HCT116 (cell line): ENCODE results near the gene OCA2. TPM values are rescaled to one million over a fixed set of nuclear protein-coding genes. Genes with fewer than 3 reads are reported as not detected.

ENCODE experiments used
- ATAC-seq: fragments of 200-7000 bp; cut with Tn5 transposase; 2 replicates; pipeline ENCODE4 v1.9.1; 2020; ENCODE audit warnings: mild to moderate bottlenecking, moderate library complexity
- BruUV-seq: library from RNA; stranded (reverse); fragments of 400-500 nt; replicated peaks from 2 replicates; lab custom pipeline; 2021; lab: Mats Ljungman, UMichigan
- CTCF ChIA-PET: fragments of 300-600 bp; sonication (Branson Sonifier 250); formaldehyde crosslinking; loops from one replicate; lab custom pipeline; 2021; ENCODE audit warnings: antibody characterized with exemption; lab: Charles Lee
- POLR2A ChIA-PET: fragments of 300-600, 350-600 bp; sonication (Branson Sonifier 250); formaldehyde crosslinking; loops from one replicate; lab custom pipeline; 2021; ENCODE audit warnings: antibody characterized with exemption; lab: Charles Lee
- RAD21 ChIA-PET, 2 experiments: fragments of 300-600 bp; sonication (Branson Sonifier 250); formaldehyde crosslinking; loops; one replicate each; lab custom pipeline; 2023; ENCODE audit warnings: low total read pairs in 2 of 2; ENCODE audit not compliant: uncharacterized antibody in 2 of 2, unreplicated experiment in 2 of 2, low non-redundant PET in 1 of 2; lab: Charles Lee
- DNase-seq: peaks from one replicate; pipeline ENCODE4 v3.0.0-alpha.2; 2010; ENCODE audit warnings: low read depth, low spot score
- H2AFZ ChIP-seq: fragments of 200-600 bp; shearing (Covaris generic), sonication (generic); 2 replicates; pipeline ENCODE4 v1.6.1; 2017; ENCODE audit warnings: low read depth, mixed run types, mixed read lengths, antibody characterized with exemption, low read length; ENCODE audit not compliant: poor library complexity, severe bottlenecking
- H3K27ac ChIP-seq: 2 replicates; pipeline ENCODE4 v1.5.1; 2012; ENCODE audit warnings: low read depth, low read length
- H3K27me3 ChIP-seq: fragments of 200-600 bp; sonication (generic); 2 replicates; pipeline ENCODE4 v1.6.1; 2016; ENCODE audit warnings: mixed run types, low read length, mixed read lengths; ENCODE audit not compliant: insufficient read depth
- H3K36me3 ChIP-seq, 2 experiments: fragments of 200-500 bp in 1 of 2; fragments of 200-600 bp in 1 of 2; sonication (Bioruptor generic) in 1 of 2; sonication (generic) in 1 of 2; 2 replicates each; pipeline versions ENCODE4 v1.5.1 to v1.6.1; 2014 to 2016; ENCODE audit warnings: low read length in 2 of 2, inconsistent platforms in 1 of 2, mixed read lengths in 1 of 2, mixed run types in 1 of 2; ENCODE audit not compliant: insufficient read depth in 2 of 2, control insufficient read depth in 1 of 2
- H3K4me1 ChIP-seq, 2 experiments: fragments of 200-600 bp in 1 of 2; sonication (generic) in 1 of 2; 2 replicates each; pipeline versions ENCODE4 v1.5.1 to v1.6.1; 2012 to 2017; ENCODE audit warnings: low read length in 2 of 2, inconsistent platforms in 1 of 2, mild to moderate bottlenecking in 1 of 2, mixed read lengths in 1 of 2, mixed run types in 1 of 2, moderate library complexity in 1 of 2; ENCODE audit not compliant: insufficient read depth in 2 of 2, control insufficient read depth in 1 of 2
- H3K4me2 ChIP-seq: fragments of 200-600 bp; sonication (generic); 2 replicates; pipeline ENCODE4 v1.6.1; 2017; ENCODE audit warnings: mixed run types, low read length, mixed read lengths
- H3K4me3 ChIP-seq, 2 experiments: fragments of 200-600 bp in 1 of 2; sonication (generic) in 1 of 2; replicated peaks in 1 of 2; 2 replicates each; pipeline ENCODE4 v1.5.1; 2011 to 2016; ENCODE audit warnings: low read length in 2 of 2, control low read depth in 1 of 2, low read depth in 1 of 2, mild to moderate bottlenecking in 1 of 2, mixed read lengths in 1 of 2, mixed run types in 1 of 2
- H3K79me2 ChIP-seq: fragments of 200-600 bp; sonication (generic); 2 replicates; pipeline ENCODE4 v1.6.1; 2017; ENCODE audit warnings: mild to moderate bottlenecking, mixed run types, low read length, moderate library complexity, mixed read lengths; ENCODE audit not compliant: insufficient read depth
- H3K9ac ChIP-seq: fragments of 200-600 bp; sonication (generic); 2 replicates; pipeline ENCODE4 v1.6.1; 2016; ENCODE audit warnings: low read length, mixed read lengths
- H3K9me2 ChIP-seq: fragments of 200-600 bp; sonication (generic), shearing (Covaris generic); 2 replicates; pipeline ENCODE4 v1.6.1; 2017; ENCODE audit warnings: mixed run types, mild to moderate bottlenecking, moderate library complexity; ENCODE audit not compliant: insufficient read depth
- H3K9me3 ChIP-seq, 2 experiments: fragments of 200-500 bp in 1 of 2; fragments of 200-600 bp in 1 of 2; sonication (Bioruptor generic) in 1 of 2; sonication (generic) in 1 of 2; 2 replicates each; pipeline ENCODE4 v1.6.1; 2014 to 2017; ENCODE audit warnings: low read length in 2 of 2, mixed read lengths in 2 of 2, inconsistent platforms in 1 of 2, low read depth in 1 of 2, mild to moderate bottlenecking in 1 of 2, mixed run types in 1 of 2, moderate library complexity in 1 of 2; ENCODE audit not compliant: control insufficient read depth in 1 of 2, insufficient read depth in 1 of 2
- H4K20me1 ChIP-seq: fragments of 200-600 bp; sonication (generic), shearing (Covaris generic); 2 replicates; pipeline ENCODE4 v1.6.1; 2017; ENCODE audit warnings: mixed run types, mild to moderate bottlenecking, moderate library complexity; ENCODE audit not compliant: insufficient read depth
- CBX3 ChIP-seq: IDR thresholded peaks from 2 replicates; pipeline ENCODE4 v1.6.1; 2012; ENCODE audit warnings: low read depth
- CEBPB ChIP-seq: IDR thresholded peaks from 2 replicates; pipeline ENCODE4 v1.6.1; 2012; ENCODE audit warnings: low read depth
- EZH2 ChIP-seq: fragments of 200-600 bp; sonication (generic); IDR thresholded peaks from 2 replicates; pipeline ENCODE4 v1.6.1; 2017; ENCODE audit warnings: antibody characterized with exemption, mixed run types
- FOSL1 ChIP-seq: IDR thresholded peaks from 2 replicates; pipeline ENCODE4 v1.6.1; 2012; ENCODE audit warnings: low read depth
- JUND ChIP-seq: IDR thresholded peaks from 2 replicates; pipeline ENCODE4 v1.6.1; 2012
- POLR2A ChIP-seq: IDR thresholded peaks from 2 replicates; pipeline ENCODE4 v1.7.0; 2011; ENCODE audit warnings: borderline replicate concordance; ENCODE audit not compliant: insufficient read depth, insufficient read length; ENCODE audit errors: extremely low read depth
- RAD21 ChIP-seq: IDR thresholded peaks from 2 replicates; pipeline ENCODE4 v1.6.1; 2012; ENCODE audit warnings: low read depth, mild to moderate bottlenecking
- SIN3A ChIP-seq: IDR thresholded peaks from 2 replicates; pipeline ENCODE4 v1.6.1; 2012; ENCODE audit warnings: low read depth
- SP1 ChIP-seq: IDR thresholded peaks from 2 replicates; pipeline ENCODE4 v1.6.1; 2012; ENCODE audit warnings: low read depth
- YY1 ChIP-seq: IDR thresholded peaks from 2 replicates; pipeline ENCODE4 v1.6.1; 2011; ENCODE audit warnings: low read length, low read depth, moderate library complexity, mild to moderate bottlenecking; ENCODE audit not compliant: insufficient replicate concordance; ENCODE audit errors: extremely low read depth
- ZFX ChIP-seq: fragments of 450-650 bp; IDR thresholded peaks from 2 replicates; pipeline ENCODE4 v1.6.1; 2017
- ZNF274 ChIP-seq: fragments of 200-500 bp; sonication (Bioruptor generic); IDR thresholded peaks from 2 replicates; pipeline ENCODE4 v1.6.1; 2014; ENCODE audit warnings: mild to moderate bottlenecking, low read depth, low read length, inconsistent platforms
- intact Hi-C: fragments of 100-400 bp; cut with micrococcal nuclease; formaldehyde crosslinking; loops from 2 replicates; pipeline ENCODE4 v1.10.0; 2022
- total RNA-seq: library from RNA; stranded (reverse); gene quantifications from one replicate; pipeline ENCODE4 v1.2.1, GENCODE V29; 2021; ENCODE audit not compliant: unreplicated experiment
- TF ChIP-seq, protein P1 (sequence below): IDR thresholded peaks from 2 replicates; pipeline ENCODE4 v1.6.1; 2012; ENCODE audit warnings: low read depth
- TF ChIP-seq, protein P2 (sequence below): IDR thresholded peaks from 2 replicates; pipeline ENCODE4 v1.6.1; 2011; ENCODE audit warnings: mild to moderate bottlenecking, low read length, moderate library complexity; ENCODE audit not compliant: insufficient replicate concordance; ENCODE audit errors: extremely low read depth

The OCA2 gene
- total RNA-seq, 1 experiment from 2014 or later = not detected

DNA sequence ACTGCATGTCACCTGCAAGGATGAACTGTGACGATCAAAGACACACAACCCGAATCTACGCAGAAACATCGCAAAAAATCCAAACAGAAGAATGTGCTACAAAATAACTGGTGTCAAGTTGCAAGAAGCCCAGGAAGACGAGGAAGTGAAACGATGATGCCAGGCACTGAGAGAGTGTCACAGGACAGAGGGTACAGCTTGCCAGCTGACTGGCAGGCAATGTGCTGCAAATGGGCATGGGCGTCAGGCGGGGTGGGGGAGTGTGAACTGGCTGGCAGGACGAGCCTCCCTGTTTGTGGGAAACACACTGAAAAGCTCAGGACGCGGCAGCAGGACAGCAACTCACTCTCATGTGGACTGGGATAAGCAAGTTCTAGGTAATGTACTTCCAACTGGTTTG, 28.9 kb upstream of the OCA2 start:
- H3K4me3 ChIP-seq = no peak overlapping the region
- peaks cover 4 to 9% of the 10 kb centered on the region in 2 experiments; a peak in 3 of 4 replicates for H3K36me3 ChIP-seq
- ChIA-PET CTCF (no interaction called here), POLR2A (no interaction called here), RAD21 (no interaction called here)
- intact Hi-C loops = loop anchor here (10.0 kb wide), 1 partner anchor 847 kb away; no protein-coding TSS in a partner anchor
- H4K20me1 ChIP-seq = no peaks in the 10 kb centered on the region
- H2AFZ ChIP-seq = no peak overlapping the region
- no TSS peak for BruUV-seq
- H3K4me2 ChIP-seq = no peak overlapping the region
- no peaks in the 10 kb centered on the region for H3K9me2 ChIP-seq
- H3K4me1 ChIP-seq = no peaks in the 10 kb centered on the region
- H3K79me2 ChIP-seq = no peaks in the 10 kb centered on the region
- no peak overlapping the region for H3K9ac ChIP-seq
- no peaks in the 10 kb centered on the region for H3K27me3 ChIP-seq
- TF ChIP-seq ZFX (no peak), POLR2A (no peak), RAD21 (no peak), JUND (no peak), SP1 (no peak), SIN3A (no peak), YY1 (no peak)
- TF ChIP-seq, protein P1, sequence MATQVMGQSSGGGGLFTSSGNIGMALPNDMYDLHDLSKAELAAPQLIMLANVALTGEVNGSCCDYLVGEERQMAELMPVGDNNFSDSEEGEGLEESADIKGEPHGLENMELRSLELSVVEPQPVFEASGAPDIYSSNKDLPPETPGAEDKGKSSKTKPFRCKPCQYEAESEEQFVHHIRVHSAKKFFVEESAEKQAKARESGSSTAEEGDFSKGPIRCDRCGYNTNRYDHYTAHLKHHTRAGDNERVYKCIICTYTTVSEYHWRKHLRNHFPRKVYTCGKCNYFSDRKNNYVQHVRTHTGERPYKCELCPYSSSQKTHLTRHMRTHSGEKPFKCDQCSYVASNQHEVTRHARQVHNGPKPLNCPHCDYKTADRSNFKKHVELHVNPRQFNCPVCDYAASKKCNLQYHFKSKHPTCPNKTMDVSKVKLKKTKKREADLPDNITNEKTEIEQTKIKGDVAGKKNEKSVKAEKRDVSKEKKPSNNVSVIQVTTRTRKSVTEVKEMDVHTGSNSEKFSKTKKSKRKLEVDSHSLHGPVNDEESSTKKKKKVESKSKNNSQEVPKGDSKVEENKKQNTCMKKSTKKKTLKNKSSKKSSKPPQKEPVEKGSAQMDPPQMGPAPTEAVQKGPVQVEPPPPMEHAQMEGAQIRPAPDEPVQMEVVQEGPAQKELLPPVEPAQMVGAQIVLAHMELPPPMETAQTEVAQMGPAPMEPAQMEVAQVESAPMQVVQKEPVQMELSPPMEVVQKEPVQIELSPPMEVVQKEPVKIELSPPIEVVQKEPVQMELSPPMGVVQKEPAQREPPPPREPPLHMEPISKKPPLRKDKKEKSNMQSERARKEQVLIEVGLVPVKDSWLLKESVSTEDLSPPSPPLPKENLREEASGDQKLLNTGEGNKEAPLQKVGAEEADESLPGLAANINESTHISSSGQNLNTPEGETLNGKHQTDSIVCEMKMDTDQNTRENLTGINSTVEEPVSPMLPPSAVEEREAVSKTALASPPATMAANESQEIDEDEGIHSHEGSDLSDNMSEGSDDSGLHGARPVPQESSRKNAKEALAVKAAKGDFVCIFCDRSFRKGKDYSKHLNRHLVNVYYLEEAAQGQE = no peak
- no peaks in the 10 kb centered on the region for H3K9me3 ChIP-seq
- no peak for ATAC-seq
- no peak for DNase-seq
- H3K27ac ChIP-seq = no peak overlapping the region

DNA sequence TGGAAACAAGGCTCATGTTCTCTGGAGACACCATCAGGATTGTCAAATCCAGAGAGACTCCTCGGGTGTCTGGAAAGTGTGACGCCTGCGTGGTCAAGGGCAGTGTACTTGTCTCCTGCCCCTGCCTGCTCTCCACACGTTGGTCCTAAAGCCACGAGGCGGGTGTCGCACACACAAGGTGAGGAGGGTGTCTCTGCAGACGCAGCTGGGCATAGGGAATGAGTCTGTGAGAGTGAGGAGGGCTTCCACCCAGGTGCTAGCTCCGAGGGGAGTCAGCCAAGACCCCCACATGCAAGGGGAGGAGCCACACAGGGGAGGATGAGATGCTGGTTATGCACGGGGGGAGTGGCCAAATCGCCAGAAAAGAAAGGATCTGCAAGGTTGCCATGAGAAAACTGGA, 27.9 kb upstream of the OCA2 start:
- BruUV-seq = no TSS peak
- H3K9me3 ChIP-seq = no peaks in the 10 kb centered on the region
- DNase-seq = no peak
- no peaks in the 10 kb centered on the region for H3K79me2 ChIP-seq
- no peak overlapping the region for H3K4me2 ChIP-seq
- H4K20me1 ChIP-seq = no peaks in the 10 kb centered on the region
- H3K4me1 ChIP-seq = no peaks in the 10 kb centered on the region
- ChIA-PET CTCF (interaction anchor here (1.8 kb wide), 1 partner anchor 45 kb away, joined by 5 read pairs; no protein-coding TSS in a partner anchor), POLR2A (no interaction called here), RAD21 (no interaction called here)
- H2AFZ ChIP-seq = no peak overlapping the region
- no peak overlapping the region for H3K9ac ChIP-seq
- no peak overlapping the region for H3K27ac ChIP-seq
- ATAC-seq = no peak
- H3K27me3 ChIP-seq = no peaks in the 10 kb centered on the region
- peaks cover 9 to 12% of the 10 kb centered on the region in 2 experiments; a peak in 3 of 4 replicates for H3K36me3 ChIP-seq
- intact Hi-C loops = loop anchor here (10.0 kb wide), 1 partner anchor 848 kb away; no protein-coding TSS in a partner anchor
- no peak overlapping the region for H3K4me3 ChIP-seq
- H3K9me2 ChIP-seq = no peaks in the 10 kb centered on the region
- TF ChIP-seq EZH2 = no peak
- TF ChIP-seq CEBPB = no peak
- TF ChIP-seq CBX3 = no peak
- TF ChIP-seq, protein P2, sequence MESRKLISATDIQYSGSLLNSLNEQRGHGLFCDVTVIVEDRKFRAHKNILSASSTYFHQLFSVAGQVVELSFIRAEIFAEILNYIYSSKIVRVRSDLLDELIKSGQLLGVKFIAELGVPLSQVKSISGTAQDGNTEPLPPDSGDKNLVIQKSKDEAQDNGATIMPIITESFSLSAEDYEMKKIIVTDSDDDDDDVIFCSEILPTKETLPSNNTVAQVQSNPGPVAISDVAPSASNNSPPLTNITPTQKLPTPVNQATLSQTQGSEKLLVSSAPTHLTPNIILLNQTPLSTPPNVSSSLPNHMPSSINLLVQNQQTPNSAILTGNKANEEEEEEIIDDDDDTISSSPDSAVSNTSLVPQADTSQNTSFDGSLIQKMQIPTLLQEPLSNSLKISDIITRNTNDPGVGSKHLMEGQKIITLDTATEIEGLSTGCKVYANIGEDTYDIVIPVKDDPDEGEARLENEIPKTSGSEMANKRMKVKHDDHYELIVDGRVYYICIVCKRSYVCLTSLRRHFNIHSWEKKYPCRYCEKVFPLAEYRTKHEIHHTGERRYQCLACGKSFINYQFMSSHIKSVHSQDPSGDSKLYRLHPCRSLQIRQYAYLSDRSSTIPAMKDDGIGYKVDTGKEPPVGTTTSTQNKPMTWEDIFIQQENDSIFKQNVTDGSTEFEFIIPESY = no peak
- TF ChIP-seq FOSL1 = no peak
- TF ChIP-seq ZNF274 = no peak
- TF ChIP-seq RAD21 = no peak
